GM19372 (cell line): ENCODE measurements around the gene GAK.
"Not testable (repeated sequence)": the region's sequence is repeated elsewhere in the genome, so short reads cannot be mapped to it uniquely, and the experiment has no call there.

Source experiments
- ATAC-seq: cut with Tn5 transposase; IDR thresholded peaks from one replicate; pipeline ENCODE4 v1.9.1; 2021; ENCODE audit warnings: mild to moderate bottlenecking, low read depth, moderate library complexity; ENCODE audit not compliant: unreplicated experiment

Gene GAK

DNA sequence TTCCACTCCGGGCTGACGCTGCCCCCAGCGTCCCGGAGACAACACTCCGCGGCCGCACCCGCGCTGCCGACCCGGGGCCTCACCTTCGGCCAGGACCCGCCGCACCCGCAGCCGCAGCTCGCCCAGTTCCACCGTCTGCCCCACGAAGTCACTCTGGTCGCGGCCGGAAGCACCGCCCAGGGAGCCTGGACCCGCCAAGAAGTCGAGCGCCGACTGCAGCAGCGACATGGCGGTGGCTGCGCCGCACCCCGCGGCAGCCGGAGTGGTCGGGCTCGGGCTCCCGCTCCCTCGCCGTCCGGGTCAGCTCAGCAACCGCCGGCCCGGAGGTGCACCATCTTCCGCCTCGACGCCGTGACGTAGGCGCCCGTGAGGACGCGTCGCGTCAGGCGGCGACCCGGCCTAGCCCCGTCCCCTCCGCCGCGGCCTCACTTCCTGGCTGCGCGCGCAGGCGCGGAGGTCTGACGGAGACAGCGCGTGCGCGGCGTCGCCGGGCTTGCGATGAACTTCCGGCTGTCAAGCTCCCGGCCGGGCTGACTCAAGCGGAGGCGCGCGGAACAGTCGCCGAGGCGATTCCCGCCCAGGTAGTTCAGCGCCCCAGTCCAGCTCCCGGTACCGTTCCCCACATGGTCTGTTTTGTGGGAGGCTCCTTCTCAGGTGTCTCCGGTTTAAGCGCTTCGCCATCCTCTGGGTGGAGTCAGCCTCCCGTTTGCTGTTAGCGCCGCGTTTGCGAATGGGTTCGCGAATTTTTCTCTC, at the start of gene GAK, which contains the start of gene TMEM175:
TSS of gene GAK (minus strand) at position 357 of the 753 bp plus-strand sequence. CDS start at position 228, 129 bp downstream.
TSS of gene TMEM175 (plus strand) at position 501 of the 753 bp plus-strand sequence. CDS start 15,280 bp downstream, outside the sequence.
- ATAC-seq: peak; percentile 89

DNA sequence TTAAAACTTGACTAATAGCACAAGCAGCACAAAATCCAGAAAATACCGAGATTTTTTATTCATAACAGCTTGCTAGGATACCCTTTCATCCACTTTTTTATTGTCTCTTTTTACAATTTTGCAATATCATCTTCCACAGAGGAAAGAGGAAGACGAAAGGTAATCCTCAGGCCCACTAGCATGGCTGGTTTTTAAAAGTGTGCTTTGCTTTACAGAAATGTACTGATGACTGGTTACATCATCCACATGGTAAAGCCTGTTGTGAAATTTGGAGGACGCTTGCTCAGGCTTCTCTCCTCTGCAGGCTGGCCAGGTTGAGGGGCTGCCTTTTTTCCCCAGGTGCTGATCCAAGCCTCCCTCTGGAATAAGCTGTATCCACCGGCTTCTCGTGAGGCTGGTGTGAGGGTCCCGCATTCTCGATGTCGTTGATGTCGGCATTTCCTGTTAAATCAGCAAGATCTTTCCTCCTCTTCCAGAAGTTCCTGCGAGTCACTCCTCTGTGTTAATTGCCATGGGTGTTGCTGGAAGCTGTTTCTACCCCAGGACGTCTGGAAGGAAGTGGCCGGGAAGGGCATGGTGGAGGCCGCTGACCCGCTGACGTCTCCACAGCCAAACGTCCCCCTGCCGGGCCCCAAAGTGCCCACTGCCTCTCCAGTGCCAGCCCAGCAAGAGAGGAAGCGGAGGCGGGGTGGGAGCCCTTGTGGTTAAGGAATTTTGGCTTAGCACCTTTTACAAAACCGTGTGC, 47.0 kb upstream of the GAK start:
- no peak for ATAC-seq

DNA sequence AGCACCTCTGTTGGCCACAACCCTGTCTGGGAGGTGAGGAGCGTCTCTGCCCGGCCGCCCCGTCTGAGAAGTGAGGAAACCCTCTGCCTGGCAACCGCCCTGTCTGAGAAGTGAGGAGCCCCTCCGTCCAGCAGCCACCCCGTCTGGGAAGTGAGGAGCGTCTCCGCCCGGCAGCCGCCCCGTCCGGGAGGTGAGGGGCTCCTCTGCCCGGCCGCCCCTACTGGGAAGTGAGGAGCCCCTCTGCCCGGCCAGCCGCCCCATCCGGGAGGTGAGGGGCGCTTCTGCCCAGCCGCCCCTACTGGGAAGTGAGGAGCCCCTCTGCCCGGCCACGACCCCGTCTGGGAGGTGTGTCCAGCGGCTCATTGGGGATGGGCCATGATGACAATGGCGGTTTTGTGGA, 43.9 kb upstream of the GAK start:
- not testable (repeated sequence) for ATAC-seq

DNA sequence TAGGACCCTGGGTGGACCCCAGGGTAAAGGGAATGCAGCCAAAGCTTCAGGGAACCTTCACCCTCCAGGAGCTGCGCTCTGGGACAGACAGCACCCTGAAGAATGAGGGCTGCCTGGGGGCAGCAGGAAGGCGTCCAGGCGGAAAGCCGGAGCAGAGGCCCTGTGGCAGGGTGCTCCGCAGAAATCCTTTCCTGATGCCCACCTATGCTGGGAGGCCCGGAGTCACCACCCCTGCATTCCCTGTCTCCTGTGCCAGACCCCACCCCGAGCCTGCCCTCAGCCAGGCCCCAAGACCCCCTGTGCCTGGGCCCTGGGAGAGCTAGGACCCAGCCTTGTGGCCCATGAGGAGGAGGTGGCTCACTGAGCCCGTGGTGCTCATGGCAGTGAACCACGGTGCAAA, 42.6 kb upstream of the GAK start:
- no peak for ATAC-seq

DNA sequence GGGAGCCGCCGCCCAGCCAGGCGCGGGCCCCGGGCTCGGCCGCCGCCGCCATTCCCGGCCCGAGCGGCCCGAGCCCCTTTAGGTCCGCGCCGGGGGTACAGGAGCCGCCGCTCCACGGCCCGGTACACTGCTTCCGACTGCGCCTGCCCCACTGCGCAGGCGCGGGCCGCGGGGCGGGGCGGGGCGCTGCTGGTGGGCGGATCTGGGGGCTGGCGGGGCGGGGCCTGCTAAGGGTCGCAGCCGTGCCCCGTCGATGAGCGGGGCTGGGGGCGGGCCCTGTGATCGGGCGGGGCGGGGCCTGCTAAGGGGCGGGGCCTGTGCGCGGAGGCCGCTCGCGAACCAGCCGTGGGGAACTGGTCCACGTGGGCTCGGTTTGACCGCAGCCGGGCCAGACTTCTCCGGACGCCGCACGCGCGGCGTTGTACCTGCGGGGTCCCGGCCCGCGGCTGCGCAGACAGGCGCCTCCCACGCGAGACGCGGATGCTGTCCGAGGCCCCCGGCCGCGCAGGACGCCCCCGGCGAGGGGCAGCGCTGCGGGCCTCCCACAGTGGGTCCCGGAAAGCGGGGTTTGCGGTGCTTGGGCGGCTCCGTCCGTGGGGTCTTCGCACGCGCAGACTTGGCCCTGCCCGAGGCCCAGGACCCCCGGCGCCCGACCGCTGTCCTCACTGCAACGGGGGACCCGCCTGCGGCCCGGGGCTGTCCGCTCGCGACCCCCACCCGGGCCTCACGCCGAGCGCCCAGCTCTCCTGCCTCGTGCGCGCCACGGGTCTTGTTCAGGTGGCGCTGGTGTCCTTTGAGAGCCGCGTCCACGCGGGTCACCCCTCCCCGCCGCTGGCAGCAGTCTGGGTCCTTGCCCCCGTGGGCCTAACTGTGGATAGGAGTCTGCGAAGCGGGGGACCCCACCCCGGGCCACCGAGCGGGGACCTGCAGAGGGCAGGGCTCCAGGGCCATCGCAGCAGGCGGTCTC, 41.6 kb upstream of the GAK start, which contains the start of gene DGKQ:
TSS of gene DGKQ (minus strand) at position 139 of the 967 bp plus-strand sequence. CDS start at position 52, 87 bp downstream.
- ATAC-seq: peak; percentile 80

DNA sequence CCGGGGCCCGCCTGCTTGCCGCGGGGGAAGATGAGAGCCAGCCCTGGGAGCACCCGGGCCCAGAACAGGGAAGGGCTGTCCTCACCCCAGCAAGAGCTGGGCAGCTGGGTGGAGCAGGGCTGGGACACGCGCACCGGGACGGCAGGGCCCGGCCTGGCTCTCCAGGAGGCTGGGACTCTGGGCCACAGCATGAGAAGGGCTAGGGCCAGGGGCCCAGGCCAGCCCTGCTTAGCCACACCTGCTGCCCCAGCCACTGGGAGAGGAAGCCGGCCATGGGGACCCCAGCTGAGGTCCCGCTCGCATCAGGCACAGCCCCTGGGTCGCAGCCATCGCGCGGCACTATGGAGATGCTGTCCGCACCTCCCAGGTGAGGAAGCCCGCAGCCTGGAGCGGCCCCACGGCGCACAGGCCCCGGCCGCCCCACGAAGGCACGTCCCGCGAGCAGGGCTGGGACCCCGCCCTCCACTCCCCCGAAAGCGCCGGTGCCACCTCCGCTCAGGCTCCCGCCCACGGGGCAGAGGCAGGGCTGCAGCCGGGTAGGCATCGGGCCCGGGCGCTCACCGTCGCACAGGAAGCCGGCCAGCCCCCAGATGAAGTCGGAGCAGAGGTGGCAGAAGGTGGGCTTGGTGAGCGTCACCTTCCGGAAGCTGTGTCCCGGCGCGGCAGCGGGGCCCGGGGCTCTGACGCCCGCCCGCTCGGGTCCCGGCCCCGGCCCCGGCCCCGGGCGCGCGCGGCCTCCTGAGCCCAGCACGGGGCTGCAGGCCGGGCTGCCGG, 40.7 kb upstream of the GAK start:
- ATAC-seq: peak; percentile 44

DNA sequence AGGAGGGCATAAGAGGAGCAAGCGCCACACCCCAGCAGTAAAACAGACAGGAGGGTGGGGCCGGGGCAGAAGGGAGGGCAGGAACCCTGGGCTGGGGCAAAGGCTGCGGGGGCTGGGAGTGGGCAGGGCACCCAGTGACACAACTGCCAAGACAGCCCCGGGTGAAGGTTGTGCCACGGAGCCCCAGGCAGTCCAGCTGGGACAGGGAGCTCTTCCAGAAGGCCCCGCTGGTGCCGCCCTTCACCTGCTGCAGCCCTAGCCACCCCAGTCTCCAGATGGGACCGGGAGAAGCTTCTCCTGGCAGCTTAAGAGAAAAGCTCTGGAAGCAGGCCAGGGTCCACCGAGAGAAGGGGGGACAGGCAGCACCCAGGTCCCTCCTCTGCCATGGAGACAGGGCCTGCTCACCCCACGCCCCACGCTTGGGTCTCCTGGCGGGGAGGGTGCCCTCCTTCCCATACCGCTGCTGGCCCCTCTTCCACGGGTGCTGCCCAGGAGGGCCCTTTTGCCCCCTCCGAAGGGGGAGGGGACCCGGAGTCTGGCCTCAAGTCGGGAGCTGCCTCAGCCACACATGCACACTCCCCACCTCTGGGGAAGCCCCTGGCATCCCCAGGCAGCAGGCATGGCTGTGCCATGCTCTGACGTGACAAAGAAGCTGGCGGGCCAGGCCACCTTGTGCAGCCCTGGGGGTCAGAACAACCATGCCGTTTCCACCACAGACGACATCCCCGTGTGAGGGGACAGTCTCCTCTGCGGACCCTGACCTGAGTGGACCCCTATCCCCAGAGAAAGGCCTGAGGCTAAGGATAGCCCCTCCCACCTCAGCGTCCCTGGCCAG, 39.8 kb upstream of the GAK start:
- no peak for ATAC-seq

DNA sequence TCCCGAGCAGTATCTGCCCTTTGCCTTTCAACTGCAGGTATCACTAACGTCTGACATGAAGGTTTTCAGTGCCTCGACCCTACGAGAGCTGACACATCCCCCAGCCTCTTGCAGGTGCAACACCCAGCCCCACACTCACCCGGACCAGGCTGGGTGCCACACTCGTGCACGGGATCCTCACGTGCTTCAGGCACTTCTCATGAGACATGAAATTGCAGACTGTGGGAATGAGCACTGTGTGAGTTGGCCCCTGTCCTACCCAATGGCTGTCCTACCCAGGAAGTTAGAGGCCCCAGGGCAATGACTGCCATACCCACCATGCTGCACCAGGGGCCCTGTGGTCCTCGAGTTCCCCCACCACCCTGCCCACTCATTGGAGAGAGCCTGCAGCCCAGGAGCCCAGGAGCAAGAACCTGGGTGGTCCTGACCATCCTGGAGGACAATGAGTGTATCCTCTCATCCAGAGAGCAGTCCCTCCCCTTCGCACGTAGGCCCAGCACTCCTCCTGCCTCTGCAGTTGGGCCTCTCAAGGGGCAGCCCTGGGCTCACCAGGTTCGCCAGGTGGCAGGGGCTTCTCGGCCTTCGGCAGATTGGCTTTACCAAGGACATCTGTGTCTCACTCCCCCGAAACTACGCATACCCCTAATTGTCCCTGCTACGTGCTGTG, 38.9 kb upstream of the GAK start:
- ATAC-seq: no peak

DNA sequence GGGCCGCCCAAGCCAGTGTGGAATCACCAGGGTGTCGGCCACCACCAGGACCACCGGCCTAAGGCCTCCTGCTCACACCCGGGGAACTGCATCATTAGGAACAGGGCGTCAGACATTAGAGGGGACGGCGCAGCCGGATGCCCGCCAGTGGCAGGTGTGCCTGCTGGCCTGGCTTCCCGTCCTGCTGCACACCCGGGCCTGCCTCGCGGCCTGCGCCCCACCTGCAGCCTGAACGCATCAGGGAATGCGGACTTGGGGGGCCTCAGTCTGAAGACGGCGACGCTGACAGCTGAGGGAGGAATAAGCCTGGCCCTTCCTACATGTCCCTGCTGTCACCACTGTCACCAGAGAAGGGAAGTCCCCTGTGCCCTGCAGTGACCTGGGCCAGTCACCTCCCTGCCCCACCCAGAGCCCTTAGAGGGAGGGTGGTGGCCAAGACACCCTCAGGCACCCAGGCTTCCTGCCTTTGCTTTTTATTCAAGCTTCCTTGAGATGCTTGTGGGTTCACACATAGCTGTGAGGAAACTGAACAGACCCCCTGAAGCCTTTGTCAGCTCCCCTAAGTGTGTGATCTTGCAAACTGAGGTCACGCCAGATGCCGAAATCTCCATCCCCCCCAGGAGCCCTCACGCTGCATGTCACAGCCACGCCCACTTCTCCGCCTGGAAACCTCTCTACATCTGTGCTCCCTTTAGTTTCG, 38.1 kb upstream of the GAK start:
- no peak for ATAC-seq

DNA sequence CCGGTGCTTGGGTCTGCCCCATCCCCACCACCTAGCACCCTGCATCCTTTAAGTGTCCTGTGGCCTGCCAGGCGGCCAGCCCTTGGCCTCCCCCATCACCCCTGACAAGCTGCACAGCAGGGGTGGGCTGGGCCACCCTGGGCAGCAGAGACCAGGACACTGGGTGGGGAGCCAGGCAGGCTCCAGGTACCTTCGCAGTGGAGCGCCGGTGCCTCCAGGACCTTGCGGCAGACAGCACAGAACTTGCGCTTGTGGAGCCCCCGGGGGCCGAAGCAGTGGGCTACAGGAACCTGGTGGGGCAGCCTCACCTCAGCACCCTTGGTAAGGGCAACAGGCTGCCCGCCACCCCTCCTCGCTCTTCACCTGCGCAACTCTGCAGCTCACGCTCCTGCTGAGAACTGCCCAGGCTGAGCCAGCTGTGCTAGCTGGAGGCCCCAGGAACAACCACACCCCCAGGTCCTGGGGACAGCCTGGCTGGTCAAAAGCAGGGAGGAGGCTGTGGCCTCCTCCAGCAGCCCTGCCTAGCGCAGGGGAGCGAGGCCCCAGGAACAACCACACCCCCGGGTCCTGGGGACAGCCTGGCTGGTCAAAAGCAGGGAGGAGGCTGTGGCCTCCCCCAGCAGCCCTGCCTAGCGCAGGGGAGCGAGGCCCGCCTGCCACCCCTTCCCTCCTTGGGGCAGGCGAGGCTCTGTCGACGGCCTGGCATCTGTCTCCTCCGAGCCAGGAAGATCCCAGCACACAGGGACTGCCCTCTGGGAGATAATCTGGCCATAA, 36.7 kb upstream of the GAK start:
- ATAC-seq: no peak

DNA sequence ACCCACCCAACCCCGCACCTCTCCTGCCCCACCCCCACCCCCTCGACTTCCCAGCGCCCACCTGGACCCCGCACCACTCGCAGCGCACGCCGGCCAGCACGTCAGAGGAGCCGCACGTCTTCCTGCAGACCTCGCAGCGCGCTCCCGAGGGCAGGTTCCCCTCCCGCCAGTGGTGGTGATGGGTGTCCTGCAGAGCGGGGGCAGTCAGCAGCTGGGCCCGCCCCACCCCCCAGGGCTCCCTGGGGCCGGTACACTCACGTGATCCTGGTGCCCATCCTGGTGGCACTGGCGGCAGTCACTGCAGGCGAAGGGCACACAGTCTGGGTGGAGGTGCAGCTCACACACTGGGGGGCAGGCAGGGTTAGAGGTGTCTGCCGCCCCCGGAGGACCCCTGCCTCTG, 36.1 kb upstream of the GAK start:
- no peak for ATAC-seq

DNA sequence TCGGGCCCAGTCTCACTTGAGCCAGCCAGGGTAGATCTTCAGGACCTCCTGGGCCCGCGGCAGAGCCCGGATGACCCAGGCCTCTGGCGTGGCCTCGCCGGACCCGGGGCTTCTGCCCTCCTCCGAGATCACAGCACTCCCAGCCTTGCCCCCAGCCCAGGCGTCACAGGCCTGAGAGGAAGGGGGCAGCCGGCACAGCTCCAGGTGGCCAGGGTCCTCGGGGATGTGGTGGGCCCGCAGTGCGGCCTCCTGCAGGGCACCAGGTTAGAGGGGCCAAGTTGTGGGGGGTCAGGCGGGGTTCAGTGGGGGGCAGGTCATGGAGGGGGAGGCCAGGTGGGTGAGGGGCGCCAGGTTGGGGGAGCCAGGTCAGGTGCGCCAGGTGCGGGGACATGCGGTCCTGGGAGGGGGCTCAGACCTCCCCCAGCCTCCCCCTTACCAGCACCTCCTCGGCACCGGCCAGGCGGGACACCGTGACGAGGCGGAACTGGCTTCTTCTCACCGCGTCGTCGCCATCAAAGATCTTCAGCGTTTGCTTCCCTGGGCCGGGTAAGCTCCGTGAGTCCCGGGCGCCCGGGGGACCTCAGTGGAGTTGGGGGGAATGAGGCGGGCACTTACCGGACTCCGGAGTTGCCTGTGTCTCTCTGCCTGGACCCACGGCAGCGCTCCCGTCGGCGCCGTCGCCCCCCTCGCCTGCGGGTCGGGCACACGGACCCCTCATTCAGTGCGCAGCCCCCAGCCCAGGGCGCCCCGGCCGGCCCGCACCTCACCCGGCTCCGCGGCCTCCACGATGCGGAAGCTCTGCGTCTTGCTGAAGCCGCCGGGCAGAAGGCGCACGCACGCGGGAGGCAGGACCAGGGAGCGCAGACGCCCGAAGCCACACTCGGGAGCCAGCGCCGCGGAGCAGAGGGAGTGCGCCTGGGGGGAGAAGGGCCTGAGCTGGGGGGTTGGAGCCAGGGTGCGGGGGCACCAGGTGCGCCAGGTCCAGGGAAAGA, 35.3 kb upstream of the GAK start:
- no peak for ATAC-seq

DNA sequence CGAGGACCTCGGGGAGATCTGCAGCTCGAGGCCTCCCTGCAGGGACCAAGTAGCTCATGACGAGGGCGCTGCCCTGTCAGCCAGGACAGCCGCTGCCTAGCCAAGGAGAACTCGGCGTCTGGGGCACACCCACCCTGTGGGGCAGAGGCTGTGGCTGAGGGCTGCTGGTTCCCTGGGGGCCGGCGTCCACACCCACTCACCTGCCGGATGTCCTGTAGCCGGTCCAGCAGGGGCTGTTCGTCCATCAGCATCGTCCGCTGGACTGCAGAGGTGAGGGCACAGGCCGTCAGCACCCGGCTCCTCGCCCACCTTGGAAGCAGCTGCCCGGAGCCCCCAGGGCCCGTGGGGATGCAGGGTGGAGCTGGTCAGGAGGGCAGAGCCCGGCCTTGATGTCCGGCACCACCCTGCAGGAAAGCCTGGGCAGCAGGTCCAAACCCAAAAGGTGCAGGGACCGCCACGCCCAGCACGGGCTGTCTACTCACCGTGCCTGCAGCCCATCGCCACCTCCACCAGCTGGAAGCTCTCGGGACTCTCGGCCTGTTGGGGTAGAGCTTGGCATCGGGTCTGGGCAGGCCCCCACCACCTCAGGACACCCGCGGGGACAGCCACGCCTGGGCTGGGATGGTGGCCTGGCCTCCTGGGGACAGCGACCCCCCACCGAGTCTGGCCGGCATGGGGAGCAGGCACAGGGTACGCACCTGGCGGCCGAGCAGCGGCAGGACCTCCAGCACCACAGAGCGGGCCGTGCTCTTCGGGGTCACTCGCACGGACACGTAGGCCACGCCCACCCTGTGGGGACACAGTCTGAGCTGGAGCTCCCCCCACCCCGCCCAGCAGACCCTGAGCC, 34.4 kb upstream of the GAK start:
- ATAC-seq: no peak

DNA sequence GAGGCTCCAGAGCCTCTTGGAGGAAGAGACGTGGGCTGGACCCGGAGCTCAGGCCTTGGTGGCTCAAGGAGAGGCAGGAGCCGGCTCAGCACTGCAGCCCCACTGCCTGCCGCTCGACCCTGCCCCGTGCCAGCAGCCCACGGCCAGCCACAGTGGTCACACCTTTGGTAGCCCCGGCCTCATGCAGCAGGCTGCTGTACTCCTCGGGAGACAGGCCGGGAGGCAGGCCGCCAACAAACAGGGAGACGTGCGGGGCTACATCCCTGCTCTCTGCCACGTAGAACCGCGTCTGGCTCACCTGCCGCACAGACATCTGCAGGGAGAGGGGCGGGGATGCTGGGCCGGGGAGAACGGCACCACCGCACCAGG, 33.6 kb upstream of the GAK start:
- ATAC-seq: no peak
